Measurements from ENCODE around the gene CDC7. TPM values are rescaled to one million over a fixed set of nuclear protein-coding genes. Genes with fewer than 3 reads are reported as not detected.

The CDC7 gene
- total RNA-seq (1 to 10 TPM; 5.2 to 8.3 TPM), polyA plus RNA-seq (1 to 10 TPM; 3.6 to 3.9 TPM)
- long read RNA-seq, donor 1, partial matches to known transcripts = 5 of 5 reads
- long read RNA-seq, donor 1, other reads (novel, unspliced or antisense) = 0 of 5 reads
- long read RNA-seq, donor 2, partial matches to known transcripts = 0 of 1 reads
- long read RNA-seq, donor 2, other reads (novel, unspliced or antisense) = 0 of 1 reads
- long read RNA-seq, donor 3 = 0 reads
- long read RNA-seq, donor 4, partial matches to known transcripts = 0 of 1 reads
- long read RNA-seq, donor 4, other reads (novel, unspliced or antisense) = 0 of 1 reads
- long read RNA-seq, donor 5, partial matches to known transcripts = 0 of 2 reads
- long read RNA-seq, donor 5, other reads (novel, unspliced or antisense) = 0 of 2 reads

DNA sequence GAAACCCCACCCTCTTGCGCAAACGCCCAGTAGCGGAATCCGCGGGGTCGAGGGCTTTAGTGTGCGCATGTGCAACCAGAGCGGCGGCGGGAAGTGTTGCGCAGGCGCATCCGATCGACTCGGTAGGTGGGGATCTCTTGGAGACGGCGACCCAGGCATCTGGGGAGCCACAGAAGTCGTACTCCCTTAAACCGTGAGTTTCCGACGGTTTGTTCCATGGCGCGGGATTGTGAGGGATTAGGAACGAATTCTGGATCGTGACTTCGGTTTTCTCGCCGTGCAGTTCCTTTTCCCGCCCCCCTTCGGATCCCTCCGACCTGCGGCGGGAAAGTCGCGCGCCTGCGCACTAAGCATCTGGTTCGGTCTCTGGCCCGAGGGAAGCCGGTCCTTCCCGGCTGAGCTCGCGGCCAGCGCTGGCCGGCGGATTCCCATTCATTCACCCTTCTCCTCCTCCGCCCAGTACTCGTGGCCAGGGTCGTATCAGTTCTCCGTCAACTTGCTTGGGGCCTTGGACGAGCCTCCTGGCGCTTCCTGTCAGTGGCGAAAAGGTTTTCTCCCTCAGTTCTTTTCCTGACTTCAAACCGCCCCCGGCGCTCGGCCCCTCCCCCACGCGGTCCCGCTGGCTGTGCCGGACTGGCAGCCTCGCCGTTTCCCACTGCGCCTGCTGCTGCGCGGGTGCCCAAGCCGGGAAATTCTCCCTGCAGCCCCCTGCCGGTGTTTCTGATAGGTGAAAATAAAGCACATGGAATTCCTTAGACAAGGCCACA is at the start of gene CDC7:
Gene CDC7, plus strand, starts transcription at position 96 of the 767 bp plus-strand sequence. CDS start 866 bp downstream, outside the sequence.
- Histone ChIP-seq H3K9me3 (ENCODE audit: control insufficient read depth in 4 of 4, insufficient read depth in 3 of 4, low read length in 3 of 4) (no peaks in the 10 kb centered on the region), H3K36me3 (ENCODE audit: control insufficient read depth in 4 of 4, insufficient read depth in 4 of 4, low read length in 4 of 4) (no peaks in the 10 kb centered on the region), H3K4me3 (peak within 1 kb of the TSS; percentile 52), H3K27ac (ENCODE audit: low read depth in 1 of 2, low read length in 1 of 2) (peak within 1 kb of the TSS; percentile 69 to 94), H3K27me3 (ENCODE audit: control insufficient read depth in 3 of 3, insufficient read depth in 3 of 3, low read length in 2 of 3) (no peaks in the 10 kb centered on the region), H3K4me1 (ENCODE audit: control insufficient read depth in 5 of 5, insufficient read depth in 5 of 5, low read length in 5 of 5) (peaks cover 0 to 24% (median 0%) of the 10 kb centered on the region in 5 donors), H3K9ac (ENCODE audit: insufficient read depth in 1 of 2, low read length in 2 of 2) (peak within 1 kb of the TSS in 1 of 2 donors; percentile 83)
- DNase-seq = peak; percentile 97 to 98 (median 98)
- peak; percentile 95 for ATAC-seq (ENCODE audit: insufficient read depth, low FRiP score)
- 0 to 1% methylated on average over 68 of the region's 68 CpGs for WGBS, 2 donors
- TF ChIP-seq, protein P1, sequence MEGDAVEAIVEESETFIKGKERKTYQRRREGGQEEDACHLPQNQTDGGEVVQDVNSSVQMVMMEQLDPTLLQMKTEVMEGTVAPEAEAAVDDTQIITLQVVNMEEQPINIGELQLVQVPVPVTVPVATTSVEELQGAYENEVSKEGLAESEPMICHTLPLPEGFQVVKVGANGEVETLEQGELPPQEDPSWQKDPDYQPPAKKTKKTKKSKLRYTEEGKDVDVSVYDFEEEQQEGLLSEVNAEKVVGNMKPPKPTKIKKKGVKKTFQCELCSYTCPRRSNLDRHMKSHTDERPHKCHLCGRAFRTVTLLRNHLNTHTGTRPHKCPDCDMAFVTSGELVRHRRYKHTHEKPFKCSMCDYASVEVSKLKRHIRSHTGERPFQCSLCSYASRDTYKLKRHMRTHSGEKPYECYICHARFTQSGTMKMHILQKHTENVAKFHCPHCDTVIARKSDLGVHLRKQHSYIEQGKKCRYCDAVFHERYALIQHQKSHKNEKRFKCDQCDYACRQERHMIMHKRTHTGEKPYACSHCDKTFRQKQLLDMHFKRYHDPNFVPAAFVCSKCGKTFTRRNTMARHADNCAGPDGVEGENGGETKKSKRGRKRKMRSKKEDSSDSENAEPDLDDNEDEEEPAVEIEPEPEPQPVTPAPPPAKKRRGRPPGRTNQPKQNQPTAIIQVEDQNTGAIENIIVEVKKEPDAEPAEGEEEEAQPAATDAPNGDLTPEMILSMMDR (IDR thresholded peaks at IDR 0.05; ENCODE audit: control extremely low read depth, extremely low read depth) = peak; percentile 8

DNA sequence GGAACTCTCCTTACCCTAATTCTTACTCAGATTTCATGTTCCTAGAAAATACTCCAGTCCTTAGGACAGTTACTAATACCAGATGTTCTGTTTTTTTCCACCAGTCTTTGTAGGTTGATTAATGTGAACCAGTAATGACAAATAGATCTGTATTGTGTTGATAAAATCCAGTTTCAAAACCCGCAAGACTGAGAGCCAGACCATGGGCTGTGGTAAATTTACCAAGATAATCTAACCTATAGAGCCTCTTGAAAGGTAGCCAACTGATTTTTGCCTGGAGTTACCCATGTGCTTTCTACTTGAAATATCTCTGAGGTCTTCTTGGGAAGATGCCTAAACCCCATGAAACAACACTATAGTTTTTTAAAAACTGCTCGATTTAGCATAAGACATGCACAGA is 46.5 kb upstream of the CDC7 start:
- Histone ChIP-seq H3K27me3 (ENCODE audit: control insufficient read depth in 3 of 3, insufficient read depth in 3 of 3, low read length in 2 of 3) (no peaks in the 10 kb centered on the region), H3K9ac (ENCODE audit: insufficient read depth in 1 of 2, low read length in 2 of 2) (no peak overlapping the region), H3K4me1 (ENCODE audit: control insufficient read depth in 5 of 5, insufficient read depth in 5 of 5, low read length in 5 of 5) (peaks cover 0 to 11% (median 0%) of the 10 kb centered on the region in 5 donors), H3K4me3 (no peak overlapping the region), H3K36me3 (ENCODE audit: control insufficient read depth in 4 of 4, insufficient read depth in 4 of 4, low read length in 4 of 4) (no peaks in the 10 kb centered on the region), H3K27ac (ENCODE audit: low read depth in 1 of 2, low read length in 1 of 2) (no peak overlapping the region), H3K9me3 (ENCODE audit: control insufficient read depth in 4 of 4, insufficient read depth in 3 of 4, low read length in 3 of 4) (no peaks in the 10 kb centered on the region)
- DNase-seq (no peak), ATAC-seq (ENCODE audit: insufficient read depth, low FRiP score) (no peak)
- TF ChIP-seq, protein P1 (IDR thresholded peaks at IDR 0.05; ENCODE audit: control extremely low read depth, extremely low read depth) = no peak
- WGBS, 2 donors = 82 to 88% methylated on average over 2 of the region's 2 CpGs

DNA sequence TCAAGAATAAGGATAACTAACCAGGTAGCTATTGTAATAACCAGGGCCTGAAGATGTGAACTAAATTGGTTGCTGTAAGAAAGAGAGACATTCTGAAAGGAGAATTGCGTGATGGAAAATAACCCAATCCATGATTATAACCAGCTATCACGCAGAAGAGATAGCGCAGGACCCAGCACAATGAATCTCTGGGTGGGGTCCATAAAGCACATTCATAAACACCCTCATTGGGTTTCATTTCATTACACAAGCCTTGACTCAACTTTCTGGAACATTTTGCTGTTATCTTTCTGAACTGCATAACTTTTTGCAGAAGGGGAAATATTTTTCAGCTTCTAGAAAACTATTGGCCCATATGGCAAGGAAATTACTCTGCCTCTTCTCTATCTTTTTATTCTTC is 45.3 kb upstream of the CDC7 start:
- TF ChIP-seq, protein P1 (IDR thresholded peaks at IDR 0.05; ENCODE audit: control extremely low read depth, extremely low read depth) = no peak
- Histone ChIP-seq H3K36me3 (ENCODE audit: control insufficient read depth in 4 of 4, insufficient read depth in 4 of 4, low read length in 4 of 4) (no peaks in the 10 kb centered on the region), H3K9ac (ENCODE audit: insufficient read depth in 1 of 2, low read length in 2 of 2) (no peak overlapping the region), H3K4me3 (no peak overlapping the region), H3K27me3 (ENCODE audit: control insufficient read depth in 3 of 3, insufficient read depth in 3 of 3, low read length in 2 of 3) (no peaks in the 10 kb centered on the region), H3K4me1 (ENCODE audit: control insufficient read depth in 5 of 5, insufficient read depth in 5 of 5, low read length in 5 of 5) (peaks cover 0 to 2% (median 0%) of the 10 kb centered on the region in 5 donors), H3K27ac (ENCODE audit: low read depth in 1 of 2, low read length in 1 of 2) (no peak overlapping the region), H3K9me3 (ENCODE audit: control insufficient read depth in 4 of 4, insufficient read depth in 3 of 4, low read length in 3 of 4) (no peaks in the 10 kb centered on the region)
- DNase-seq = no peak
- no peak for ATAC-seq (ENCODE audit: insufficient read depth, low FRiP score)
- 78 to 100% methylated on average over 3 of the region's 3 CpGs for WGBS, 2 donors

All from lung (tissue), 16 donors.